Panc1 (cell line): ENCODE data around the gene GALNT18.

ENCODE experiments used
- CTCF ChIP-seq: fragments of 450-650 bp; IDR thresholded peaks from 2 replicates; pipeline ENCODE4 v1.5.1; 2017; ENCODE audit warnings: mild to moderate bottlenecking
- POLR2AphosphoS5 ChIP-seq: IDR thresholded peaks from 2 replicates; pipeline ENCODE4 v1.6.1; 2012; ENCODE audit warnings: mild to moderate bottlenecking, low read depth, low read length, moderate library complexity
- REST ChIP-seq, 2 experiments: IDR thresholded peaks; 2 replicates each; pipeline ENCODE4 v1.6.1; 2011 to 2012; ENCODE audit warnings: low read depth in 2 of 2, control low read depth in 1 of 2, low read length in 1 of 2, mild to moderate bottlenecking in 1 of 2, moderate library complexity in 1 of 2; ENCODE audit not compliant: insufficient read depth in 1 of 2
- SIN3A ChIP-seq: IDR thresholded peaks from 2 replicates; pipeline ENCODE4 v1.6.1; 2012; ENCODE audit warnings: low read depth, mild to moderate bottlenecking, low read length, moderate library complexity, borderline replicate concordance; ENCODE audit not compliant: insufficient read depth

- TF ChIP-seq CTCF (no peak), POLR2AphosphoS5 (no peak), REST (IDR thresholded peaks at IDR 0.05; ENCODE audit: insufficient read depth in 1 of 2, low read depth in 2 of 2, low read length in 1 of 2) (no peak), SIN3A (no peak)
Observed at GRCh38 chr11:11579012-11579988, 42.5 kb downstream of the GALNT18 start.
